Measurements from ENCODE around the gene BYSL. TPM values are rescaled to one million over a fixed set of nuclear protein-coding genes. Genes with fewer than 3 reads are reported as not detected.

BYSL gene
- total RNA-seq, 1 experiment from 2014 or later, result 50.8 TPM

- ATAC-seq (no peak), DNase-seq (ENCODE audit: low spot score) (no peak)
- POLR2A ChIA-PET, result interaction anchor here (0.6 kb wide), 1 partner anchor 15 kb away, joined by 3 read pairs; no protein-coding TSS in a partner anchor
- Mint-ChIP-seq H3K27me3 (ENCODE audit: low read depth) (no peaks in the 10 kb centered on the region; the same call in 1 of the 2 replicates), H3K36me3 (no peaks in the 10 kb centered on the region), H3K4me1 (peaks cover 3% of the 10 kb centered on the region; the same call in 1 of the 2 replicates), H3K4me3 (no peak overlapping the region), H3K27ac (no peak overlapping the region), H3K9me3 (no peaks in the 10 kb centered on the region)
- CTCF ChIA-PET, result no interaction called here
- TF ChIP-seq HMGA2 (CRISPR knock-in tag; IDR thresholded peaks at IDR 0.05), result no peak
Measured at GRCh38 chr6:41975276-41975675, 54.0 kb downstream of the BYSL start.

GRCh38 chr6:41976794-41977484 is 55.6 kb downstream of the BYSL start:
- Mint-ChIP-seq H3K4me3 (no peak overlapping the region), H3K27me3 (ENCODE audit: low read depth) (no peaks in the 10 kb centered on the region; the same call in 1 of the 2 replicates), H3K4me1 (no peaks in the 10 kb centered on the region), H3K27ac (no peak overlapping the region), H3K36me3 (no peaks in the 10 kb centered on the region), H3K9me3 (peaks cover 3% of the 10 kb centered on the region)
- no peak for TF ChIP-seq JAZF1 (CRISPR knock-in tag; IDR thresholded peaks at IDR 0.05)
- TF ChIP-seq TCF7 (CRISPR knock-in tag; IDR thresholded peaks at IDR 0.05; ENCODE audit: low read depth), result no peak
- TF ChIP-seq ATF2 (CRISPR knock-in tag; IDR thresholded peaks at IDR 0.05; ENCODE audit: borderline replicate concordance, low read depth), result no peak
- TF ChIP-seq HMGXB4 (CRISPR knock-in tag; IDR thresholded peaks at IDR 0.05), result no peak
- no peak for TF ChIP-seq E2F1 (CRISPR knock-in tag; IDR thresholded peaks at IDR 0.05)
- no peak for TF ChIP-seq ZNF219 (CRISPR knock-in tag; IDR thresholded peaks at IDR 0.05; ENCODE audit: borderline replicate concordance)
- TF ChIP-seq CBFB (CRISPR knock-in tag; IDR thresholded peaks at IDR 0.05; ENCODE audit: low read depth), result no peak
- TF ChIP-seq RORB (CRISPR knock-in tag; IDR thresholded peaks at IDR 0.05), result no peak
- ATAC-seq (no peak), DNase-seq (ENCODE audit: low spot score) (no peak)
- ChIA-PET CTCF (interaction anchor here (0.9 to 1.5 kb wide), 2 partner anchors 56 to 128 kb away, joined by 3 read pairs; partner anchors contain the start of gene MED20), POLR2A (no interaction called here)

Other genes starting within 250 kb of the BYSL start
- 3.1 to 3.9 TPM (median 3.3 TPM) in 3 replicates for gene TFEB, start 185.9 kb upstream of the BYSL start, total RNA-seq (2021)
- 0.55 to 0.63 TPM (median 0.62 TPM) in 3 replicates for gene PGC, start 174.1 kb upstream of the BYSL start, total RNA-seq (2021)
- 5.5 to 7.8 TPM (median 6.0 TPM) in 3 replicates for gene FRS3, start 141.6 kb upstream of the BYSL start, total RNA-seq (2021)
- gene PRICKLE4, start 140.7 kb upstream of the BYSL start, total RNA-seq (2021), result 0.50 to 1.5 TPM (median 0.82 TPM) in 3 replicates
- 219 to 233 TPM (median 228 TPM) in 3 replicates for gene TOMM6, start 133.8 kb upstream of the BYSL start, total RNA-seq (2021)
- 16.3 to 18.4 TPM (median 17.3 TPM) in 3 replicates for gene USP49, start 26.1 kb upstream of the BYSL start, total RNA-seq (2021)
- 37.5 to 42.4 TPM (median 38.9 TPM) in 3 replicates for gene MED20, start 360 bp upstream of the BYSL start, total RNA-seq (2021)
- 23.0 to 33.6 TPM (median 23.0 TPM) in 3 replicates for gene CCND3, start 20.3 kb downstream of the BYSL start, total RNA-seq (2021)
- 29.6 to 33.6 TPM (median 31.0 TPM) in 3 replicates for gene TAF8, start 129.0 kb downstream of the BYSL start, total RNA-seq (2021)
- gene C6orf132, start 221.1 kb downstream of the BYSL start, total RNA-seq (2021), result 38.1 to 52.6 TPM (median 38.2 TPM) in 3 replicates